Sigmoid colon (tissue), 7 donors: ENCODE data around the gene CITED2. TPM values are rescaled to one million over a fixed set of nuclear protein-coding genes. Genes with fewer than 3 reads are reported as not detected.
A peak's percentile ranks its signal among the peaks of the same experiment; 100 is the strongest.

Source experiments
- DNase-seq: peaks from one replicate; pipeline ENCODE4 v3.0.0-alpha.2; 2019
- H3K27ac ChIP-seq, 4 donors: fragments of 200-600 bp; sonication (generic); one replicate each; pipeline ENCODE4 v1.5.1; 2016 to 2019; ENCODE audit warnings: mild to moderate bottlenecking in 1 of 4
- H3K27me3 ChIP-seq, 3 donors: fragments of 200-600 bp; sonication (generic); one replicate each; pipeline ENCODE4 v1.5.1; 2019; ENCODE audit warnings: mild to moderate bottlenecking in 1 of 3
- H3K36me3 ChIP-seq, 4 donors: fragments of 200-600 bp; sonication (generic); one replicate each; pipeline ENCODE4 v1.5.1; 2016 to 2019
- H3K4me1 ChIP-seq, 4 donors: fragments of 200-600 bp; sonication (generic); one replicate each; pipeline ENCODE4 v1.5.1; 2017 to 2019
- H3K4me3 ChIP-seq, 4 donors: fragments of 200-600 bp; sonication (generic); one replicate each; pipeline ENCODE4 v1.5.1; 2017 to 2019; ENCODE audit warnings: mild to moderate bottlenecking in 2 of 4, moderate library complexity in 1 of 4
- H3K9me3 ChIP-seq, 4 donors: fragments of 200-600 bp in 3 of 4; sonication (generic) in 3 of 4; one replicate each; pipeline versions ENCODE4 v1.5.1 to v1.6.1; 2013 to 2019
- CTCF ChIP-seq, 4 experiments: fragments of 450-650 bp in 3 of 4; fragments of 200-600 bp in 1 of 4; IDR thresholded peaks; one replicate each; pipeline ENCODE4 v1.5.1; 2016 to 2019; ENCODE audit warnings: antibody characterized with exemption in 4 of 4, mild to moderate bottlenecking in 3 of 4, moderate library complexity in 2 of 4
- EP300 ChIP-seq, 4 donors: sonication (generic); formaldehyde crosslinking; IDR thresholded peaks; one replicate each; pipeline ENCODE4 v1.6.1; 2017; ENCODE audit warnings: antibody characterized with exemption in 4 of 4
- POLR2A ChIP-seq, 2 donors: fragments of 450-650 bp; IDR thresholded peaks; one replicate each; pipeline ENCODE4 v1.6.1; 2016; ENCODE audit warnings: antibody characterized with exemption in 2 of 2, mild to moderate bottlenecking in 2 of 2, moderate library complexity in 2 of 2
- POLR2AphosphoS5 ChIP-seq, 4 donors: sonication (generic); formaldehyde crosslinking; IDR thresholded peaks; one replicate each; pipeline ENCODE4 v1.6.1; 2017; ENCODE audit warnings: antibody characterized with exemption in 4 of 4
- WGBS, 2 donors: extraction: QIAGEN DNeasy Blood & Tissue Kit; methylation state at CpG; one replicate each; pipeline ENCODE4 v1.1.7; 2013; 5-methylcytosine and 5-hydroxymethylcytosine counted together
- intact Hi-C: fragments of 100-400 bp; cut with DNase I; formaldehyde crosslinking; loops from one replicate; pipeline ENCODE4 v1.15.1; 2023
- polyA plus RNA-seq, 3 donors: library from polyadenylated mRNA; stranded (reverse); fragments of 200-250 nt; gene quantifications; one replicate each; pipeline ENCODE4 v1.2.3, GENCODE V29; 2013
- total RNA-seq, 4 donors: library from RNA; depleted of rRNA; stranded (reverse); fragments of >200 nt; gene quantifications; one replicate each; pipeline ENCODE4 v1.1.0, GENCODE V29; 2016
- donor health status: healthy with polysubstance abuse.
- donor health status: Bipolar disorder and iron deficiency.
- donor health status: healthy.

CITED2 gene
- total and polyA plus RNA-seq, 7 donors, result 26.4 to 182 (median 71.7) TPM

- 2 to 12% methylated on average over 9 of the region's 9 CpGs for WGBS, 2 donors
- Histone ChIP-seq H3K9me3 (no peaks in the 10 kb centered on the region), H3K27me3 (no peaks in the 10 kb centered on the region), H3K4me1 (peaks cover 0 to 31% (median 19%) of the 10 kb centered on the region in 4 donors), H3K36me3 (peaks cover 6 to 20% (median 13%) of the 10 kb centered on the region in 4 donors), H3K27ac (peak overlapping the region; percentile 96 to 97 (median 97)), H3K4me3 (peak overlapping the region; percentile 65 to 89 (median 86))
- no peak for DNase-seq
- no peak for TF ChIP-seq POLR2A (IDR thresholded peaks at IDR 0.05)
- peak in 2 of 4 donors; percentile 32 to 53 for TF ChIP-seq EP300 (IDR thresholded peaks at IDR 0.05)
- peak; percentile 49 to 84 (median 67) for TF ChIP-seq POLR2AphosphoS5 (IDR thresholded peaks at IDR 0.05)
- TF ChIP-seq CTCF (IDR thresholded peaks at IDR 0.05), result peak; percentile 61 to 77 (median 70)
- intact Hi-C loops, result loop anchor here (2.0 to 10.0 kb wide), 6 partner anchors 488 to 1071 kb away; no protein-coding TSS in a partner anchor
Observed at GRCh38 chr6:139369568-139370282, 4.7 kb downstream of the CITED2 start.

- 52 to 77% methylated on average over 2 of the region's 2 CpGs for WGBS, 2 donors
- Histone ChIP-seq H3K36me3 (peaks cover 6 to 20% (median 13%) of the 10 kb centered on the region in 4 donors), H3K27me3 (no peaks in the 10 kb centered on the region), H3K27ac (peak overlapping the region in 3 of 4 donors; percentile 96 to 97 (median 97)), H3K4me1 (peaks cover 0 to 31% (median 19%) of the 10 kb centered on the region in 4 donors), H3K9me3 (no peaks in the 10 kb centered on the region), H3K4me3 (no peak overlapping the region)
- intact Hi-C loops, result no loop called here
- TF ChIP-seq CTCF (IDR thresholded peaks at IDR 0.05), result no peak
- TF ChIP-seq POLR2A (IDR thresholded peaks at IDR 0.05), result no peak
- no peak for TF ChIP-seq POLR2AphosphoS5 (IDR thresholded peaks at IDR 0.05)
- TF ChIP-seq EP300 (IDR thresholded peaks at IDR 0.05), result no peak
- no peak for DNase-seq
Observed at GRCh38 chr6:139369068-139369467, 5.4 kb downstream of the CITED2 start.

GRCh38 chr6:139368661-139369060 lies 5.8 kb downstream of the CITED2 start:
- Histone ChIP-seq H3K4me3 (no peak overlapping the region), H3K36me3 (peaks cover 6 to 19% (median 12%) of the 10 kb centered on the region in 4 donors), H3K9me3 (no peaks in the 10 kb centered on the region), H3K4me1 (peaks cover 0 to 31% (median 19%) of the 10 kb centered on the region in 4 donors), H3K27ac (no peak overlapping the region), H3K27me3 (no peaks in the 10 kb centered on the region)
- DNase-seq, result no peak
- WGBS, 2 donors, result 88 to 92% methylated on average over 1 of the region's 1 CpG
- TF ChIP-seq POLR2A (IDR thresholded peaks at IDR 0.05) (no peak), EP300 (IDR thresholded peaks at IDR 0.05) (no peak), POLR2AphosphoS5 (IDR thresholded peaks at IDR 0.05) (no peak), CTCF (IDR thresholded peaks at IDR 0.05) (no peak)
- intact Hi-C loops, result no loop called here

GRCh38 chr6:139367810-139368351 lies 6.6 kb downstream of the CITED2 start:
- Histone ChIP-seq H3K27ac (no peak overlapping the region), H3K4me3 (no peak overlapping the region), H3K4me1 (peaks cover 0 to 31% (median 19%) of the 10 kb centered on the region in 4 donors), H3K27me3 (no peaks in the 10 kb centered on the region), H3K36me3 (peaks cover 0 to 11% (median 4%) of the 10 kb centered on the region in 4 donors), H3K9me3 (no peaks in the 10 kb centered on the region)
- no peak for TF ChIP-seq POLR2AphosphoS5 (IDR thresholded peaks at IDR 0.05)
- no peak for TF ChIP-seq EP300 (IDR thresholded peaks at IDR 0.05)
- TF ChIP-seq CTCF (IDR thresholded peaks at IDR 0.05), result no peak
- TF ChIP-seq POLR2A (IDR thresholded peaks at IDR 0.05), result no peak
- no peak for DNase-seq
- intact Hi-C loops, result no loop called here
- WGBS, 2 donors, result 73 to 77% methylated on average over 8 of the region's 8 CpGs
